Measurements from ENCODE around the gene MYLK2.

Gene MYLK2

GRCh38 chr20:31870726-31871617 is 51.8 kb downstream of the MYLK2 start:
- peak overlapping the region; percentile 52 for H2AFZ ChIP-seq (ENCODE audit: low read depth, low read length)
- H3K9me3 ChIP-seq (ENCODE audit: insufficient read depth, low read length), result no peaks in the 10 kb centered on the region
- no peaks in the 10 kb centered on the region for H3K27me3 ChIP-seq (ENCODE audit: low read depth, low read length)
- H3K27ac ChIP-seq (ENCODE audit: low read length), result peak overlapping the region; percentile 93
- H3K4me3 ChIP-seq (ENCODE audit: low read length), result peak overlapping the region; percentile 92
- no peaks in the 10 kb centered on the region for H4K20me1 ChIP-seq (ENCODE audit: insufficient read depth, low read length)
- H3K36me3 ChIP-seq (replicated peaks; ENCODE audit: low read depth, low read length), result peaks cover 14% of the 10 kb centered on the region
- peak overlapping the region; percentile 96 for H3K9ac ChIP-seq (ENCODE audit: low read length)
- H3K4me2 ChIP-seq (ENCODE audit: low read length), result peak overlapping the region; percentile 95
- TF ChIP-seq EZH2phosphoT487 (IDR thresholded peaks at IDR 0.05; ENCODE audit: low read depth), result no peak
- TF ChIP-seq CTCF (IDR thresholded peaks at IDR 0.05; ENCODE audit: low read depth, low read length), result no peak
- H3K79me2 ChIP-seq (ENCODE audit: low read length), result peaks cover 36% of the 10 kb centered on the region
- H3K4me1 ChIP-seq (ENCODE audit: low read length), result peaks cover 43% of the 10 kb centered on the region

GRCh38 chr20:31871618-31871954 is 52.4 kb downstream of the MYLK2 start:
- Histone ChIP-seq H4K20me1 (ENCODE audit: insufficient read depth, low read length) (no peaks in the 10 kb centered on the region), H3K4me1 (ENCODE audit: low read length) (peaks cover 42% of the 10 kb centered on the region), H3K9me3 (ENCODE audit: insufficient read depth, low read length) (no peaks in the 10 kb centered on the region), H3K4me3 (ENCODE audit: low read length) (peak overlapping the region; percentile 92), H3K27me3 (ENCODE audit: low read depth, low read length) (no peaks in the 10 kb centered on the region), H3K4me2 (ENCODE audit: low read length) (peak overlapping the region; percentile 95), H2AFZ (ENCODE audit: low read depth, low read length) (no peak overlapping the region), H3K36me3 (replicated peaks; ENCODE audit: low read depth, low read length) (peaks cover 10% of the 10 kb centered on the region), H3K79me2 (ENCODE audit: low read length) (peaks cover 35% of the 10 kb centered on the region), H3K9ac (ENCODE audit: low read length) (peak overlapping the region; percentile 96; the same call in 1 of the 2 replicates), H3K27ac (ENCODE audit: low read length) (peak overlapping the region; percentile 93; the same call in 1 of the 2 replicates)
- TF ChIP-seq CTCF (IDR thresholded peaks at IDR 0.05; ENCODE audit: low read depth, low read length) (no peak), EZH2phosphoT487 (IDR thresholded peaks at IDR 0.05; ENCODE audit: low read depth) (no peak)

GRCh38 chr20:31872406-31872805 is 53.2 kb downstream of the MYLK2 start:
- no peaks in the 10 kb centered on the region for H3K27me3 ChIP-seq (ENCODE audit: low read depth, low read length)
- no peak overlapping the region for H3K9ac ChIP-seq (ENCODE audit: low read length)
- H3K9me3 ChIP-seq (ENCODE audit: insufficient read depth, low read length), result no peaks in the 10 kb centered on the region
- H4K20me1 ChIP-seq (ENCODE audit: insufficient read depth, low read length), result no peaks in the 10 kb centered on the region
- H3K4me1 ChIP-seq (ENCODE audit: low read length), result peaks cover 34% of the 10 kb centered on the region
- H3K79me2 ChIP-seq (ENCODE audit: low read length), result peaks cover 26% of the 10 kb centered on the region
- no peak overlapping the region for H3K27ac ChIP-seq (ENCODE audit: low read length)
- no peak overlapping the region for H3K4me3 ChIP-seq (ENCODE audit: low read length)
- TF ChIP-seq CTCF (IDR thresholded peaks at IDR 0.05; ENCODE audit: low read depth, low read length) (no peak), EZH2phosphoT487 (IDR thresholded peaks at IDR 0.05; ENCODE audit: low read depth) (no peak)
- no peak overlapping the region for H2AFZ ChIP-seq (ENCODE audit: low read depth, low read length)
- no peak overlapping the region for H3K4me2 ChIP-seq (ENCODE audit: low read length)
- peaks cover 5% of the 10 kb centered on the region for H3K36me3 ChIP-seq (replicated peaks; ENCODE audit: low read depth, low read length)

- no peak overlapping the region for H3K4me3 ChIP-seq (ENCODE audit: low read length)
- peaks cover 5% of the 10 kb centered on the region for H3K36me3 ChIP-seq (replicated peaks; ENCODE audit: low read depth, low read length)
- peaks cover 24% of the 10 kb centered on the region for H3K4me1 ChIP-seq (ENCODE audit: low read length)
- H3K27ac ChIP-seq (ENCODE audit: low read length), result no peak overlapping the region
- no peak overlapping the region for H3K9ac ChIP-seq (ENCODE audit: low read length)
- H3K9me3 ChIP-seq (ENCODE audit: insufficient read depth, low read length), result no peaks in the 10 kb centered on the region
- H3K27me3 ChIP-seq (ENCODE audit: low read depth, low read length), result no peaks in the 10 kb centered on the region
- H2AFZ ChIP-seq (ENCODE audit: low read depth, low read length), result no peak overlapping the region
- peaks cover 5% of the 10 kb centered on the region for H3K79me2 ChIP-seq (ENCODE audit: low read length)
- H4K20me1 ChIP-seq (ENCODE audit: insufficient read depth, low read length), result no peaks in the 10 kb centered on the region
- TF ChIP-seq CTCF (IDR thresholded peaks at IDR 0.05; ENCODE audit: low read depth, low read length), result no peak
- TF ChIP-seq EZH2phosphoT487 (IDR thresholded peaks at IDR 0.05; ENCODE audit: low read depth), result no peak
- H3K4me2 ChIP-seq (ENCODE audit: low read length), result no peak overlapping the region
These were observed 56.5 kb downstream of the MYLK2 start for GRCh38 chr20:31875671-31876070.
